CD4-positive, alpha-beta T cell treated with Interleukin-4 for 4 hours (primary cell): Measurements from ENCODE around the gene GDAP2.
A peak's percentile ranks its signal among the peaks of the same experiment; 100 is the strongest.
"Not testable (repeated sequence)": the region's sequence is repeated elsewhere in the genome, so short reads cannot be mapped to it uniquely, and the experiment has no call there.

Experiments used
- DNase-seq: peaks from one replicate; pipeline ENCODE4 v3.0.0-alpha.2; 2020

GDAP2 gene

GRCh38 chr1:117897551-117897950, 31.9 kb downstream of the GDAP2 start:
- no peak for DNase-seq

DNA sequence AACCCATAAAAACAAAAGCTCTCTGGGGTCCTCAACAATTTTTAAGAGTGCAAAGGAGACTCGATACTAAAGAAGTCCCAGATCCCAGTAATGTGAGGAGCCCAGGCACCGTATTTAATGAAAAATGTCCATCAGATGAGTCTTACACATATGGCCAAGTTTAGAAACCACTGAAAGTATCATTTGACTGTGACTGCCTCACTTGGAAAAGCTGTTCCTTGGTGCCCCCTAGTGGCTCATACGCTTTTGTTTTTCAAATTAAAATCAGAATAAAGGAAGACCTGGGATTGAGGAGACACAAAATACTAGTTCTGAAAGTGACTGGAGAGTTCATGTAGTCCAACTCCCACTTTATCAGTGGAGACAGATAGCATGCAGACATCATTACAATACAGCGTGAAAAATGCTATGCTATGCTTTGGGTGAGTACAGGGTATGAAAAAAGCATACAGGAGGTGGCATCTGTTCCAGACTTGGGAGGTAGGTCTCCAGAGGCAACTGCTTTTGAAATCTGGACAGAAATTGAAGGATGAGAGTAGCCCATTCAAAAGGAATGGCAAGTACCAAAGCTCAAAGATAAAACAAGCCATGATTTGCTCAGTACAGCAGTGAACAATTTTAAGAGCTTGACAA, 33.8 kb downstream of the GDAP2 start:
- DNase-seq, result peak; percentile 55

- DNase-seq, result no peak
These were observed 35.3 kb downstream of the GDAP2 start for GRCh38 chr1:117894078-117894477.

DNA sequence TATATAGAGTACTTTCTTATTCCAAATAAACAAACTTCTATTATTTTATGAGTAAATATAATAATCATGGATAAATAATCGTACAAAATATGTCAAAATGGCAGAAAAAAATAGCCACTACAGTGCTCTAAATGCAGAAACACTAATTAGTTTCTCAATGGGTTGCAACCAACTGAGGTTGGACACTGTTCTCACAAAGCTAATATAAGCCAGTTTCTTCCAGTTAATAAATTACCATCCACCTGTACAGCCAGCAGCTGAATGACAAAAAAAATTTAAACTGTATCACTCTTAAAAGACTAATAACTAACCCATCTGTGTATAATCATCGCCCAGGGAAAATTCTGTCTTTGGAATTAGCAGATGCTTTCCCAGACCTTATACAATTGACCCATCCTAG, 36.9 kb downstream of the GDAP2 start:
- DNase-seq, result no peak

GRCh38 chr1:117890452-117890851, 39.0 kb downstream of the GDAP2 start:
- DNase-seq, result no peak

DNA sequence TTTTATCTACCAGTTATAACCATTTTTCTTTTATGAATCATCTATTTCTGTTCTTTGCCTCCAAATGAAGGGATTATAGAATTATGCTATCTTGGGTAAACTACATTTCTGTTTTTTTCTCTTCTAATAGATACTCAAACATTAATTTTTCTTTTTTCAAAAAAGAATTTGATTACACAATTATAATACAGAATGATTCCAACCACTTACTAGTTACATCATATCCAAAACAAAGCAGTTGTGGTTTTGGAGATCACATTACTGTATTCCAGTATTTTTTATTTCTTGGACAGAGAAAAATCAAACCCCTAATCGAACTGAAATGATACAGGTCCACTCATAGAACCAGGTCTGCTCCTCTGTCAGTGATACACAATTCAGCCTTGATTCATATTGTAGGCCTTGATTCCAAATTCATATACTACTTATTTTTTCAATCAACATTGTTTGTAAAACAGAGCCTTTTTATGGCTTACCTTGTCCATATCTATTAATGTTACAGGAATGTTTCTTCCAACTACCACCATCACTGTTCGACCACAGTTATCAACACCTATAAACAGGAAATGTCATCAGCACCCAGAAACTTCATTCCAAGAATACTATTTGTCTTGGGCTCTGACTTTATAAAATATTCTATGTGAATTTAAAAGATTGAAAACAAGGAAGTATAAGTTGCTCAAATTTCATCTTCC, 43.2 kb downstream of the GDAP2 start:
- DNase-seq, result no peak

GRCh38 chr1:117883616-117884015, 45.8 kb downstream of the GDAP2 start:
- no peak for DNase-seq

GRCh38 chr1:117879284-117879683, 50.1 kb downstream of the GDAP2 start:
- DNase-seq, result no peak

GRCh38 chr1:117877823-117878222, 51.6 kb downstream of the GDAP2 start:
- DNase-seq, result no peak

GRCh38 chr1:117871013-117871412, 58.4 kb downstream of the GDAP2 start:
- no peak for DNase-seq

- no peak for DNase-seq
These were observed 67.7 kb downstream of the GDAP2 start for GRCh38 chr1:117861694-117862093.

GRCh38 chr1:117860896-117861610, 68.4 kb downstream of the GDAP2 start:
- DNase-seq, result no peak

DNA sequence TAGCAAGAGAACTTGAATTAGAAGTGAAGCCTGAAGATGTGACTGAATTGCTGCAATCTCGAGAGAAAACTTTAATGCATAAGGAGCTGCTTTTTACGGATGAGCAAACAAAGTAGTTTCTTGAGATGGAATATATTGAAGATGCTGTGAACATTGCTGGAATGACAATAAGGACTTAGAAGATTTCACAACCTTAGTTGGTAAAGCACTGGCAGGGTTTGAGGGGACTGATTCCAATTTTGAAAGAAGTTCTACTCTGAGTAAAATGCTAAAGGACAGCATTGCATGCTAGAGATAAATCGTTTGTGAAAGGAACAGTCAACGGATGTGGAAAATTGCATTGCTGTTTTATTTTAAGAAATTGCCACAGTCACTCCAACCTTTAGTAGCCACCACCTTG, 69.5 kb downstream of the GDAP2 start:
- no peak for DNase-seq

DNA sequence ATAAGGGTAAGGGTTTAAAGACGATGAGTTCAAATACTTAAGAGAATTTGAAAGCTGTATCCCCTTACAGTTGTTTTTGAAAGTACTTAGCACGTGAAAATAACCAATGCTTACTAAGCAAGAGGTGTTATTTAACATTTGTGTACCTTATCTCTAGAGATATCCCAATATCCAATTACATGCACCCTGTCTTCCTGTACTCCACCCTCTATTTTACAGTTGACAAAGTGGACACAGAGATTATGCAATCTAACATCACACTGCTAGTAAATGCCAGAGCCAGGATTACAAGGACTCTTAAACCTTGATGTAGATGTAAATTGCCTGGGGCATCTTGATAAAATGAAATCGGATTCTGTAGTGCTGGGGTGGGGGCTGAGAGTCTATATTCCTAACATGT, 72.0 kb downstream of the GDAP2 start:
- DNase-seq, result no peak

- DNase-seq, result no peak
These were observed 76.4 kb downstream of the GDAP2 start for GRCh38 chr1:117852853-117853553.

DNA sequence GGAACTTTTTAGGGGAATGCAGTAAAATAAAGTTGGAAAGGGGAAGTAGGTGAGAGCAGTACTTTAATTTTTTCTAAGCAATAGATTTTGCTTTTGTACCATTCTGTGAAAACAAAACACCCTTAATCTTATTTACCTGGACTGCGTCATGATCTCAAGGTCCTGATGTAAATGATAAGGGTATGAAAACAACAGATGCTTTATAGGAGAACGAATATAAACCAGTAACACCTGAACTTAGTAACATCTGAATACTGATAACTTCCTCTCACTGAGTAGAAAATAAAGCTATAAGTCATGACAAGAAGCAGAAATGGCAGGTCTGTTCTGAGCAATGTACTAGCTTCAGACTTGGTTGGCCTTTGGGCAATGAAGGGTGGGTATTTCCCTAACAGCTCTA, 77.7 kb downstream of the GDAP2 start:
- DNase-seq, result no peak

DNA sequence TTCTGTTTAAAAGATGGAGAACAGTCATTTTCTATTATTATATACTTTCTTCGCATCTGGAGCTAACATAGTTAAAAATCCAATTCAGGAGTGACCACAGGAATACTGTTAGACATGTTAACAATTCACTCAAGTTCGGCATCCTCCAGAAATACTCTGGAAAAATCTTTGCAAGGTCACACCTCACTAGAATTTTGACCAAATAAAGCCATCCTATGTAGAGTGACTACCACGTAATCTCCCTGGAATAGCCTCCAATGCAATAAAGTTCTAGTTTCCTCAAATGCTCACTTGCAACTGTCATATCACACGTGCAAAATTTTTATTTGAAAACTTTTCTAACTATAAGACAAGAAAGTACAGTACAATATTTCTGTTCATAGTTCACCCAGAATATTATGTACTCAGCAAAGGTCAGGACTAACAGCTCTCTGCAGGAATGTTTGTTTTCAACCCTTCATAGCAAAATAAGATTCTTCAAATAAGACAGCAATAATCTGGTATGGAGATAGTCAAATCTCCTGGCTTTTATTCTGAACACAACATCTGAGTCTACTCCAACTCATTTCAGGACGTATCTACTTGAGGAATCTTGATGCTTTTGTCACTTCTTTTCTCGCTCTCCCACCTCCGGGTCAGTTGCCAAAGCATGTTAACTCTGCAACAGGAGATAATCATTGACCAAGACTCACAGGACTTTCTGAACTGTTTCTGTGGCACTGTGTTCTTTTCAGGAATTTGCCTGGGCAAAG, 82.6 kb downstream of the GDAP2 start:
- no peak for DNase-seq

- DNase-seq, result not testable (repeated sequence)
These were observed 84.9 kb downstream of the GDAP2 start for GRCh38 chr1:117844478-117844877.

DNA sequence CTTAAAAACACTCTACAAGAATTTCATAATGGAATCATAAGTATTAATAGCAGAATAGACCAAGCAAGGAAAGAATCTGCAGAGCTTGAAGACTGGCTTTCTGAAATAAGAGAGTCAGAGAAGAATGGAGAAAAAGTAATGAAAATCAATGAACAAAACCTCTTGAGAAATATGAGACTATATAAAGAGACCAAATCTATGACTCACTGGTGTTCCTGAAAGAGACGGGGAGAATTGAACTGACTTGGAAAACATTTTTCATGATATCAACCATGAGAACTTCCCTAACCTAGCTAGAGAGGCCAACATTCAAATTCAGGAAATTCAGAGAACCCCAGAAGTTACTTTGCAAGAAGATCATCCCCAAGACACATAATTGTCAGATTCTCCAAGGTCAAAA, 85.6 kb downstream of the GDAP2 start:
- no peak for DNase-seq

DNA sequence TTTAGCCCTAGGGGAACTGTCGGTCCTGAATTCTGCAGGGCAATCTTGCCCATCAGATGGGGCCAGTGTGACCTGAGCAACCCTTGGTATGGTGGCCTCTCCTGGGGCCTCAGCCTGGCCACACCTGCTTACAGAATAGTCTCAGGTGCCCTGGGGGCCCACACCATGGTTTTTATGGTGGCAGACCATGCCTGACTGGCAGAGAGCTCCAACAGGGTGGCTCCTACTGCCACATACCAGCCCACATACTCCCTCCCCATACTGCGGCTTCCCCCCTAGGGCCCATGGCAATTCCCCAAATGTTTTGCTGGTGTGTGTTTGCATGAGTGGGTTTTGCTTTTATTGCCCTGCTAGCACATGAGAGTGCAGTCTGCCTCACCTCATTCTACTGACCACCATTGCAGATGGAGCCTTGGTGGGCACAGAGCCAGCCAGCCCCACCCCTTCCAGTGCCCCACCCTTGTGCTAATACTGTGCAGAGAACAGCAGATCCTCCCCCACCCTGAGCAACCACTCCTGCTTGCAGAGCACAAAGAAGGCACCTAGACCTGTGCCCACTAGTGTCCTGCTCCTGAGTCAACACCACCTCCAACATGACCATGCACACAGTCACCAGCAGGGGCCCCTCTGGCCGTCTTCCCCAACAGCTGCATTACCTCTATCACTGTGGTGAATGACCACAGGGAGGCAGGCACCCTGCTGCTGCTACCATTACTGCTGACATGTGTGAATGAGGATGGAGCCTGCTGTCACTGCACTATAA, 86.8 kb downstream of the GDAP2 start:
- DNase-seq, result no peak

DNA sequence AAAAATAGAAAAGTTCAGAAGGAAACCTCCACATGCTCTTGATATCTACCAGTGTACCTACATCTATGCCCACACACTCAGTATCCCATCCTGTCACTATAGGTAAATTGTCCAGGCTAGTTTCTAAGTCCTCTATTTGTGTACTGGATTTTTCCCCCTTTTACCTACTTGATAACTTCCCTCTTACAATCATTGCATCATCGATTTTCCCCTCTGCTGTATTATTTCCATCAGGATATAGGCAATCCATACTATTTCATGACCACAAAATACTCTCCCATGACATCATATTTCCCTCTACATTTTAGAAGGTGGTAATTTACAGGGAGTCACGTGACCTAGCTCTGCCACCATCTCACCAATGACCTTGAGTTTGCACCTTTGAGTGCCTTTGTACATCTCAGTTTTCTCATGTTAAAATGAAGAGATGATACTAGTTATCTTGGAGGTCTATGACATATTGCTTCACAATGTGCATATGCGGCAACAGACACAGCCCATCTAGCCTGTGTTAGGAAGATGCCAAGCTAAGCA, 88.2 kb downstream of the GDAP2 start:
- no peak for DNase-seq

- no peak for DNase-seq
These were observed 90.5 kb downstream of the GDAP2 start for GRCh38 chr1:117838911-117839310.
